ENCODE measurements around the gene GAREM1.

Gene GAREM1

GRCh38 chr18:32328379-32328778, 142.3 kb downstream of the GAREM1 start:
- TF ChIP-seq CTCF (IDR thresholded peaks at IDR 0.05): no peak
- Mint-ChIP-seq H3K9me3 (no peaks in the 10 kb centered on the region), H3K4me1 (peaks cover 31% of the 10 kb centered on the region), H3K4me3 (no peak overlapping the region), H3K36me3 (ENCODE audit: low read depth) (no peaks in the 10 kb centered on the region), H3K27ac (no peak overlapping the region), H3K27me3 (ENCODE audit: low read depth, poor library complexity) (peaks cover 3% of the 10 kb centered on the region)
- no peak for DNase-seq

- Mint-ChIP-seq H3K27me3 (ENCODE audit: low read depth, poor library complexity) (peaks cover 3% of the 10 kb centered on the region), H3K9me3 (no peaks in the 10 kb centered on the region), H3K36me3 (ENCODE audit: low read depth) (no peaks in the 10 kb centered on the region), H3K4me1 (peaks cover 28% of the 10 kb centered on the region), H3K27ac (peak overlapping the region; percentile 34), H3K4me3 (no peak overlapping the region)
- TF ChIP-seq CTCF (IDR thresholded peaks at IDR 0.05): no peak
- DNase-seq: no peak
These were observed 144.0 kb downstream of the GAREM1 start for GRCh38 chr18:32326450-32327308.

GRCh38 chr18:32324181-32324580, 146.5 kb downstream of the GAREM1 start:
- no peak for DNase-seq
- no peak overlapping the region for H3K4me3 Mint-ChIP-seq
- peak overlapping the region; percentile 64 for H3K27ac Mint-ChIP-seq
- no peaks in the 10 kb centered on the region for H3K9me3 Mint-ChIP-seq
- H3K27me3 Mint-ChIP-seq (ENCODE audit: low read depth, poor library complexity): no peaks in the 10 kb centered on the region
- H3K36me3 Mint-ChIP-seq (ENCODE audit: low read depth): no peaks in the 10 kb centered on the region
- peaks cover 24% of the 10 kb centered on the region for H3K4me1 Mint-ChIP-seq
- TF ChIP-seq CTCF (IDR thresholded peaks at IDR 0.05): no peak

GRCh38 chr18:32321826-32322225, 148.9 kb downstream of the GAREM1 start:
- H3K27me3 Mint-ChIP-seq (ENCODE audit: low read depth, poor library complexity): no peaks in the 10 kb centered on the region
- peaks cover 22% of the 10 kb centered on the region for H3K4me1 Mint-ChIP-seq
- no peak overlapping the region for H3K4me3 Mint-ChIP-seq
- no peaks in the 10 kb centered on the region for H3K9me3 Mint-ChIP-seq
- TF ChIP-seq CTCF (IDR thresholded peaks at IDR 0.05): no peak
- no peaks in the 10 kb centered on the region for H3K36me3 Mint-ChIP-seq (ENCODE audit: low read depth)
- peak overlapping the region; percentile 44 for H3K27ac Mint-ChIP-seq
- no peak for DNase-seq

- Mint-ChIP-seq H3K27ac (no peak overlapping the region), H3K4me3 (no peak overlapping the region), H3K4me1 (peaks cover 5% of the 10 kb centered on the region), H3K27me3 (ENCODE audit: low read depth, poor library complexity) (no peaks in the 10 kb centered on the region), H3K36me3 (ENCODE audit: low read depth) (no peaks in the 10 kb centered on the region), H3K9me3 (no peaks in the 10 kb centered on the region)
- TF ChIP-seq CTCF (IDR thresholded peaks at IDR 0.05): no peak
- no peak for DNase-seq
These were observed 151.6 kb downstream of the GAREM1 start for GRCh38 chr18:32319084-32319483.

- H3K4me1 Mint-ChIP-seq: peaks cover under 1% of the 10 kb centered on the region
- TF ChIP-seq CTCF (IDR thresholded peaks at IDR 0.05): no peak
- no peaks in the 10 kb centered on the region for H3K36me3 Mint-ChIP-seq (ENCODE audit: low read depth)
- no peak overlapping the region for H3K27ac Mint-ChIP-seq
- no peak for DNase-seq
- H3K4me3 Mint-ChIP-seq: no peak overlapping the region
- no peaks in the 10 kb centered on the region for H3K27me3 Mint-ChIP-seq (ENCODE audit: low read depth, poor library complexity)
- H3K9me3 Mint-ChIP-seq: no peaks in the 10 kb centered on the region
These were observed 152.1 kb downstream of the GAREM1 start for GRCh38 chr18:32318581-32318980.

Data from nephron progenitor cell (in vitro differentiated cells).